HepG2 (cell line): ENCODE data around the gene CST3. TPM values are rescaled to one million over a fixed set of nuclear protein-coding genes. Genes with fewer than 3 reads are reported as not detected.

ENCODE experiments used
- AGO1 ChIP-seq: fragments of 200-400 bp; formaldehyde crosslinking; IDR thresholded peaks from 2 replicates; pipeline ENCODE4 v1.6.1; 2017; ENCODE audit warnings: mild to moderate bottlenecking, low read depth, low read length, moderate library complexity; ENCODE audit not compliant: poor library complexity, severe bottlenecking
- AGO2 ChIP-seq: fragments of 200-400 bp; formaldehyde crosslinking; optimal IDR thresholded peaks from 2 replicates; pipeline ENCODE3; 2017; ENCODE audit warnings: mild to moderate bottlenecking, low read depth, low read length, moderate library complexity
- AKAP8 ChIP-seq: sonication (generic); formaldehyde crosslinking; IDR thresholded peaks from 2 replicates; pipeline ENCODE4 v1.5.1; 2020; ENCODE audit warnings: mild to moderate bottlenecking, missing genetic modification reagents
- BORCS8-MEF2B ChIP-seq: sonication (generic); formaldehyde crosslinking; IDR thresholded peaks from 2 replicates; pipeline ENCODE4 v1.8.0; 2022; ENCODE audit warnings: mild to moderate bottlenecking, missing genetic modification reagents
- CREM ChIP-seq, 2 experiments: sonication (generic) in 1 of 2; formaldehyde crosslinking in 1 of 2; IDR thresholded peaks; 2 replicates each; pipeline versions ENCODE4 v1.4.0 to v1.6.1; 2016 to 2020; ENCODE audit warnings: antibody characterized with exemption in 1 of 2, mild to moderate bottlenecking in 1 of 2, missing genetic modification reagents in 1 of 2
- FOXM1 ChIP-seq: sonication (generic); formaldehyde crosslinking; IDR thresholded peaks from 2 replicates; pipeline ENCODE4 v1.5.0; 2020; ENCODE audit warnings: missing genetic modification reagents
- GABPB1 ChIP-seq: IDR thresholded peaks from 2 replicates; pipeline ENCODE4 v1.6.1; 2016; ENCODE audit warnings: mild to moderate bottlenecking, missing genetic modification reagents, moderate library complexity, missing compliant biosample characterization
- KDM2A ChIP-seq: sonication (generic); formaldehyde crosslinking; IDR thresholded peaks from 2 replicates; pipeline ENCODE4 v1.4.0; 2020; ENCODE audit warnings: low read depth, missing genetic modification reagents, borderline replicate concordance
- MED13 ChIP-seq: sonication (generic); formaldehyde crosslinking; IDR thresholded peaks from 2 replicates; pipeline ENCODE4 v1.5.0; 2020; ENCODE audit warnings: missing genetic modification reagents
- POLR2A ChIP-seq, 2 experiments: IDR thresholded peaks; 2 replicates each; pipeline ENCODE4 v1.6.1; 2011; ENCODE audit warnings: low read depth in 2 of 2, low read length in 2 of 2, mild to moderate bottlenecking in 1 of 2, moderate library complexity in 1 of 2; ENCODE audit not compliant: insufficient read depth in 1 of 2
- RBFOX2 ChIP-seq: fragments of 200-400 bp; formaldehyde crosslinking; IDR thresholded peaks from 2 replicates; pipeline ENCODE4 v1.6.1; 2017; ENCODE audit warnings: low read depth, mild to moderate bottlenecking, low read length
- RBM39 ChIP-seq: fragments of 200-400 bp; formaldehyde crosslinking; IDR thresholded peaks from one replicate; pipeline ENCODE4 v1.6.1; 2018; ENCODE audit warnings: antibody characterized with exemption, mild to moderate bottlenecking, low read depth, low read length; ENCODE audit not compliant: poor library complexity, severe bottlenecking
- RFX1 ChIP-seq: fragments of 450-650 bp; IDR thresholded peaks from 2 replicates; pipeline ENCODE4 v1.6.1; 2017
- SALL1 ChIP-seq: sonication (generic); formaldehyde crosslinking; IDR thresholded peaks from 2 replicates; pipeline ENCODE4 v1.8.0; 2022; ENCODE audit warnings: mild to moderate bottlenecking, missing genetic modification reagents
- ZNF136 ChIP-seq: sonication (generic); formaldehyde crosslinking; IDR thresholded peaks from 2 replicates; pipeline ENCODE4 v1.8.1; 2022; ENCODE audit warnings: low read depth, mild to moderate bottlenecking, moderate library complexity, missing genetic modification reagents
- ZNF451 ChIP-seq: sonication (generic); formaldehyde crosslinking; IDR thresholded peaks from 2 replicates; pipeline ENCODE4 v1.5.0; 2020; ENCODE audit warnings: mild to moderate bottlenecking, missing genetic modification reagents
- ZNF563 ChIP-seq: sonication (generic); formaldehyde crosslinking; IDR thresholded peaks from 2 replicates; pipeline ENCODE4 v1.8.0; 2022; ENCODE audit warnings: mild to moderate bottlenecking, moderate library complexity, missing genetic modification reagents
- polyA plus RNA-seq, 8 experiments: library from polyadenylated mRNA; depleted of rRNA in 3 of 8; stranded (reverse) in 7 of 8; unstranded in 1 of 8; fragments of >200 nt; fragmentation: Illumina TruSeq in 4 of 8; extraction: Trizol in 4 of 8; gene quantifications; 2 replicates each; pipeline versions ENCODE4 v1.2.1 to v1.2.3, GENCODE V29; 2011 to 2016; ENCODE audit warnings: low read depth in 4 of 8, missing spikeins in 1 of 8, mixed read lengths in 1 of 8; ENCODE audit not compliant: insufficient read depth in 1 of 8
- total RNA-seq, 5 experiments: library from RNA; depleted of rRNA; stranded (reverse); fragments of >200 nt; fragmentation: Illumina TruSeq; extraction: Trizol; gene quantifications; 2 replicates each; pipeline ENCODE4 v1.2.3, GENCODE V29; 2016; ENCODE audit warnings: low read depth in 1 of 5
- TF ChIP-seq, protein P1 (sequence below): IDR thresholded peaks from 2 replicates; pipeline ENCODE4 v1.6.1; 2016; ENCODE audit warnings: mild to moderate bottlenecking, missing biosample characterization, missing genetic modification reagents
- TF ChIP-seq, protein P2 (sequence below): sonication (generic); formaldehyde crosslinking; IDR thresholded peaks from 2 replicates; pipeline ENCODE4 v1.8.0; 2022; ENCODE audit warnings: mild to moderate bottlenecking, missing genetic modification reagents, moderate library complexity
- TF ChIP-seq, protein P3 (sequence below): sonication (generic); formaldehyde crosslinking; IDR thresholded peaks from 2 replicates; pipeline ENCODE4 v1.5.0; 2020; ENCODE audit warnings: missing genetic modification reagents
- TF ChIP-seq, protein P4 (sequence below): sonication (generic); formaldehyde crosslinking; IDR thresholded peaks from 2 replicates; pipeline ENCODE4 v1.4.0; 2020; ENCODE audit warnings: missing genetic modification reagents

Gene CST3
- total and polyA plus RNA-seq, 2 of the 13 experiments (the other 11 are each of a cell fraction or from before 2014, with no cell fraction given), result 690 to 1,005 TPM

DNA sequence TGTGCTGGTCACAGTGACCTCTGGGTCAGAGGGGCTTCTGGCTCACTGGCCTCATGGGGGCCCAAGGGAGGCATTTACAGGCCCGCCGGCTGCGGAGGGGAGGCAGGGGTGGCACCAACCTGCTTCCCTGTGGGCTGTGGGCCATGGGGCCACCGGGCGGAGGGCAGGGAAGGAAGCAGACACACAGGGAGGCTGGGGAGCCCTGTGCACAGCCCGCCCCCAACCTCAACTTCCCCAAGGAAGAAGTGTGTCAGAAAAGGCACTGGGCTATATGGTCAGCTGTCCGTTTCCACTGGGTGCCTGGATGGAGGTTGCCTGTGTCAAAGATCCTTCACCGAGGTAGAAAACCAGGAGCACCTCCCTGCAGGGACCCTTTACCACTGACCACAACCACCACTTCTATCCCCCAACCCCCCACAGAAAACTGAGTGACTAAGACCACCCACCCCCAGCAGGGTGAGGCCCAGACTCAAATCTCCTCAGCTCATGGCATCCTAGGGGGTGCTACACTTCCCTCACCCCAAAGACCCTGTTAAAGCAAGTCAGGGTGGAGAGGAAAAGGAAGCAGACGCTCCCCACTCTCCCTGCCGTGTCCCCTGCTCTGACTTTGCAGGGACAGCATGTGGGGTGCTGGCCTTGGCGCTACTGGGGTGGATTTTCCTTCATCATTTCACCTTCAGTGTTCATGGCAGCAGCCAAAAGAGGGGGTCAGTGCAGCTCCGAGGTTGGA lies 5.6 kb downstream of the CST3 start (continued):
- 0 out of 2 replicates have a peak, but pooled peaks have one; percentile 55 for TF ChIP-seq AKAP8 (CRISPR knock-in tag)
- no peak for TF ChIP-seq MED13 (CRISPR knock-in tag)
- TF ChIP-seq CREM (IDR thresholded peaks at IDR 0.05), result no peak
- no peak for TF ChIP-seq CREM (CRISPR knock-in tag; IDR thresholded peaks at IDR 0.05)
- peak; percentile 80 for TF ChIP-seq RBFOX2
- peak; percentile 25; the same call in 1 of the 2 replicates for TF ChIP-seq GABPB1 (CRISPR knock-in tag)
- TF ChIP-seq, protein P1, sequence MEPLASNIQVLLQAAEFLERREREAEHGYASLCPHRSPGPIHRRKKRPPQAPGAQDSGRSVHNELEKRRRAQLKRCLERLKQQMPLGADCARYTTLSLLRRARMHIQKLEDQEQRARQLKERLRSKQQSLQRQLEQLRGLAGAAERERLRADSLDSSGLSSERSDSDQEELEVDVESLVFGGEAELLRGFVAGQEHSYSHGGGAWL (CRISPR knock-in tag), result no peak
- TF ChIP-seq, protein P2, sequence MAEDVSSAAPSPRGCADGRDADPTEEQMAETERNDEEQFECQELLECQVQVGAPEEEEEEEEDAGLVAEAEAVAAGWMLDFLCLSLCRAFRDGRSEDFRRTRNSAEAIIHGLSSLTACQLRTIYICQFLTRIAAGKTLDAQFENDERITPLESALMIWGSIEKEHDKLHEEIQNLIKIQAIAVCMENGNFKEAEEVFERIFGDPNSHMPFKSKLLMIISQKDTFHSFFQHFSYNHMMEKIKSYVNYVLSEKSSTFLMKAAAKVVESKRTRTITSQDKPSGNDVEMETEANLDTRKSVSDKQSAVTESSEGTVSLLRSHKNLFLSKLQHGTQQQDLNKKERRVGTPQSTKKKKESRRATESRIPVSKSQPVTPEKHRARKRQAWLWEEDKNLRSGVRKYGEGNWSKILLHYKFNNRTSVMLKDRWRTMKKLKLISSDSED (CRISPR knock-in tag), result peak; percentile 65; the same call in 1 of the 2 replicates
- TF ChIP-seq KDM2A (CRISPR knock-in tag), result 0 out of 2 replicates have a peak, but pooled peaks have one; percentile 25
- no peak for TF ChIP-seq SALL1 (CRISPR knock-in tag)
- TF ChIP-seq BORCS8-MEF2B (CRISPR knock-in tag), result no peak
- TF ChIP-seq ZNF451 (CRISPR knock-in tag), result 0 out of 2 replicates have a peak, but pooled peaks have one; percentile 32
- TF ChIP-seq RBM39, result peak; percentile 26
- TF ChIP-seq RFX1, result no peak
- TF ChIP-seq, protein P3, sequence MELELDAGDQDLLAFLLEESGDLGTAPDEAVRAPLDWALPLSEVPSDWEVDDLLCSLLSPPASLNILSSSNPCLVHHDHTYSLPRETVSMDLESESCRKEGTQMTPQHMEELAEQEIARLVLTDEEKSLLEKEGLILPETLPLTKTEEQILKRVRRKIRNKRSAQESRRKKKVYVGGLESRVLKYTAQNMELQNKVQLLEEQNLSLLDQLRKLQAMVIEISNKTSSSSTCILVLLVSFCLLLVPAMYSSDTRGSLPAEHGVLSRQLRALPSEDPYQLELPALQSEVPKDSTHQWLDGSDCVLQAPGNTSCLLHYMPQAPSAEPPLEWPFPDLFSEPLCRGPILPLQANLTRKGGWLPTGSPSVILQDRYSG (CRISPR knock-in tag), result no peak
- peak; percentile 98 for TF ChIP-seq AGO2
- no peak for TF ChIP-seq ZNF563 (CRISPR knock-in tag)
- TF ChIP-seq FOXM1 (CRISPR knock-in tag), result no peak
- TF ChIP-seq POLR2A (IDR thresholded peaks at IDR 0.05; ENCODE audit: insufficient read depth in 1 of 2, low read depth in 2 of 2, low read length in 2 of 2), result peak in 1 of 2 experiments; percentile 33; a peak in 2 of 4 replicates
- TF ChIP-seq, protein P4, sequence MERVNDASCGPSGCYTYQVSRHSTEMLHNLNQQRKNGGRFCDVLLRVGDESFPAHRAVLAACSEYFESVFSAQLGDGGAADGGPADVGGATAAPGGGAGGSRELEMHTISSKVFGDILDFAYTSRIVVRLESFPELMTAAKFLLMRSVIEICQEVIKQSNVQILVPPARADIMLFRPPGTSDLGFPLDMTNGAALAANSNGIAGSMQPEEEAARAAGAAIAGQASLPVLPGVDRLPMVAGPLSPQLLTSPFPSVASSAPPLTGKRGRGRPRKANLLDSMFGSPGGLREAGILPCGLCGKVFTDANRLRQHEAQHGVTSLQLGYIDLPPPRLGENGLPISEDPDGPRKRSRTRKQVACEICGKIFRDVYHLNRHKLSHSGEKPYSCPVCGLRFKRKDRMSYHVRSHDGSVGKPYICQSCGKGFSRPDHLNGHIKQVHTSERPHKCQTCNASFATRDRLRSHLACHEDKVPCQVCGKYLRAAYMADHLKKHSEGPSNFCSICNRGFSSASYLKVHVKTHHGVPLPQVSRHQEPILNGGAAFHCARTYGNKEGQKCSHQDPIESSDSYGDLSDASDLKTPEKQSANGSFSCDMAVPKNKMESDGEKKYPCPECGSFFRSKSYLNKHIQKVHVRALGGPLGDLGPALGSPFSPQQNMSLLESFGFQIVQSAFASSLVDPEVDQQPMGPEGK, result 0 out of 2 replicates have a peak, but pooled peaks have one; percentile 8
- TF ChIP-seq AGO1, result peak; percentile 87
- TF ChIP-seq ZNF136 (CRISPR knock-in tag), result no peak
- TF ChIP-seq, all 625 proteins: peak for 20
